Activated naive CD4-positive, alpha-beta T cell treated with anti-CD3 and anti-CD28 coated beads, Interleukin-2, amount 50 U/mL, for 72 hours (primary cell): Measurements from ENCODE around the gene SH3BP2. TPM values are rescaled to one million over a fixed set of nuclear protein-coding genes. Genes with fewer than 3 reads are reported as not detected.

Experiments used
- ATAC-seq, 2 donors: fragments of 150-1000 bp; cut with Tn5 transposase; 2 replicates each; pipeline ENCODE4 v1.10.0; 2021; ENCODE audit warnings: mild to moderate bottlenecking in 2 of 2, moderate library complexity in 2 of 2
- DNase-seq, 2 donors: peaks; one replicate each; pipeline ENCODE4 v3.0.0; 2021 to 2022; ENCODE audit warnings: low spot score in 2 of 2
- H3K27ac Mint-ChIP-seq, 2 donors: one replicate each; pipeline ENCODE4 v1.8.0; 2022; ENCODE audit warnings: mild to moderate bottlenecking in 2 of 2, mixed read lengths in 2 of 2
- H3K36me3 Mint-ChIP-seq, 2 donors: one replicate each; pipeline ENCODE4 v1.8.0; 2022; ENCODE audit warnings: mixed read lengths in 2 of 2
- H3K9me3 Mint-ChIP-seq, 2 donors: one replicate each; pipeline ENCODE4 v1.8.0; 2022; ENCODE audit warnings: mixed read lengths in 2 of 2
- total RNA-seq, 2 donors: library from RNA; stranded (reverse); gene quantifications; one replicate each; pipeline ENCODE4 v1.2.3, GENCODE V29; 2022

SH3BP2 gene
- total RNA-seq, 2 donors from 2014 or later: 56.6 to 77.6 TPM

- peak; percentile 34 to 69 for ATAC-seq
- H3K36me3 Mint-ChIP-seq: peaks cover 0 to 19% of the 10 kb centered on the region in 2 donors
- DNase-seq: no peak
- H3K27ac Mint-ChIP-seq: peak overlapping the region; percentile 84 to 86
- peaks cover 0 to 9% of the 10 kb centered on the region in 2 donors for H3K9me3 Mint-ChIP-seq
Measured at GRCh38 chr4:2787230-2788100, 5.4 kb upstream of the SH3BP2 start.

GRCh38 chr4:2788101-2788500 is 4.8 kb upstream of the SH3BP2 start:
- H3K36me3 Mint-ChIP-seq: peaks cover 0 to 19% of the 10 kb centered on the region in 2 donors
- no peak for DNase-seq
- H3K27ac Mint-ChIP-seq: peak overlapping the region; percentile 84 to 86
- ATAC-seq: no peak
- peaks cover 0 to 9% of the 10 kb centered on the region in 2 donors for H3K9me3 Mint-ChIP-seq

DNA sequence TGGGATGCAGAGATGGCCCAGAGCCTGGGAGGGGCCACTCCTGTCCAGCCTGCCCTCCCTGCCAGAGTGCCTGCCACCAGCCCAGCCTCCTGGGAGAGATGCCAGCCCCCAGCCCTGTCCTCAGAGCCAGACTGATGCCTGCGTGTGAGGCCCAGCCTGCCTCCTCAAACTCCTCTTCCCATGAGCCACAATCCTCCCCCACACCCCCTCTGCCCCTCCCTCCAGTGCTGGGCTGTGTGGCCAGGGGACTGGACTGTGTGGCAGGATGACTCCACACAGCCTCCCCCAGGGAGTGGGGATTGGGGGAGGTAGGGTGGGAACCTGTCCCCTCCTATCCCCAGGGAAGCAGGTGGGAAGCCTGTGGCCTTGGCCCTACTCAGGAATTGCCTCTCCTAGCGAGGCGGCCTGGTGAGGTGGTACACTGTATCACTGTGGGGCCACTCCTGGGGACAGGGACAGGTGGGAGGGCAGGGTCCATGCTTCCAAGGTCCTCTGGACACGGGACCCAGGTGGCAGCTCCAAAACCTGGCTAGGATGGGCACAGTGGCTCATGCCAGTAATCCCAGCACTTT is 4.3 kb upstream of the SH3BP2 start:
- no peak for DNase-seq
- Mint-ChIP-seq H3K36me3 (peaks cover 0 to 15% of the 10 kb centered on the region in 2 donors), H3K27ac (peak overlapping the region in 1 of 2 donors; percentile 84), H3K9me3 (peaks cover 0 to 9% of the 10 kb centered on the region in 2 donors)
- no peak for ATAC-seq

GRCh38 chr4:2789351-2789750 is 3.5 kb upstream of the SH3BP2 start:
- Mint-ChIP-seq H3K9me3 (peaks cover 0 to 5% of the 10 kb centered on the region in 2 donors), H3K27ac (no peak overlapping the region), H3K36me3 (peaks cover 0 to 8% of the 10 kb centered on the region in 2 donors)
- DNase-seq (no peak), ATAC-seq (no peak)

GRCh38 chr4:2789793-2790582 is 2.9 kb upstream of the SH3BP2 start:
- Mint-ChIP-seq H3K36me3 (peaks cover 0 to 3% of the 10 kb centered on the region in 2 donors), H3K27ac (no peak overlapping the region), H3K9me3 (peaks cover 0 to 3% of the 10 kb centered on the region in 2 donors)
- DNase-seq: no peak
- ATAC-seq: no peak

DNA sequence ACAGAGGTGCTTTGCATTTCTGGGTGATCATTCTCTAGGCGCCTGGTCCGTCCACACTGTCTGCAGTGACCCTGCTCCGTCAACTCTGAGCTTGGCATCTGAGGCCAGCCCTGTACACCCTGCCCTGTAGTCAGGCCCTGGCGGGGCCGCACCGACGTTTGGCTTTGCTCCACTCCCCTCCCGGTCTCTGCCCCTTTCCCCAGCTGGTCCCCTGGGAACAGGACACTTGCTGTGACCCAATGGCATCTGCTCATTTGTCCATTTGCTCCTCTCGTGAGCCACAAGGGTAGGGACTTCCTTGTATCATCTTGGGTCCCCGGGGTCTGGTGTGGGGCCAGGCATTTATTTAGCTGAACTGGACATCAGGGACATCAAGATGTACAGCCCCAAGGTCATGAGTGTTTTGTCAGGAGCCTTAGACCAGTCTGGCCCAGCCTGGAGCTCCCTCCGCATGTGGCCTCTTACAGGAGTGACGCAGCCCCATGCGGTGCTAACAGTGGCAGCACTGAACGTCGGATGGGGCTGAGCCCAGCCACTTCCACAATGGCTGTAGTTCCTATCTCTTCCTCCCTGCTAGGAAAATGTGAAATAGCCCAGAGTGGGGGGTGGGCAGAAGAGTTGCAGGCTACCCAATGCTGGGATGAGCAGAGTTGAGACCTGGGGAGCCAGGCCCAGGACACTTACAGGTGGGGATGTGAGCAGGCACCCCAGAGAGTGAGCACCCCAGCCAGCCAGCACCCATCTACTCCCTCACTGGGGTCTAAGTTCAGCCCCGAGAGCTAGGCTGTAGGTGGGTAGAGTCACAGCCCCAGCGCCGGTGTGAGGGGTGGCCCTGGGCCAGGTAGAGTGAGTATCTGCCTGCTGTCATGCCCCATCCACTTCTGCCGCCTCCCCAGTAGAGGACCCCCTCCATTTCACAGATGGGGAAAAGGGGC is 2.0 kb upstream of the SH3BP2 start:
- Mint-ChIP-seq H3K9me3 (no peaks in the 10 kb centered on the region), H3K36me3 (no peaks in the 10 kb centered on the region), H3K27ac (peak overlapping the region in 1 of 2 donors; percentile 16)
- no peak for DNase-seq
- ATAC-seq: no peak

DNA sequence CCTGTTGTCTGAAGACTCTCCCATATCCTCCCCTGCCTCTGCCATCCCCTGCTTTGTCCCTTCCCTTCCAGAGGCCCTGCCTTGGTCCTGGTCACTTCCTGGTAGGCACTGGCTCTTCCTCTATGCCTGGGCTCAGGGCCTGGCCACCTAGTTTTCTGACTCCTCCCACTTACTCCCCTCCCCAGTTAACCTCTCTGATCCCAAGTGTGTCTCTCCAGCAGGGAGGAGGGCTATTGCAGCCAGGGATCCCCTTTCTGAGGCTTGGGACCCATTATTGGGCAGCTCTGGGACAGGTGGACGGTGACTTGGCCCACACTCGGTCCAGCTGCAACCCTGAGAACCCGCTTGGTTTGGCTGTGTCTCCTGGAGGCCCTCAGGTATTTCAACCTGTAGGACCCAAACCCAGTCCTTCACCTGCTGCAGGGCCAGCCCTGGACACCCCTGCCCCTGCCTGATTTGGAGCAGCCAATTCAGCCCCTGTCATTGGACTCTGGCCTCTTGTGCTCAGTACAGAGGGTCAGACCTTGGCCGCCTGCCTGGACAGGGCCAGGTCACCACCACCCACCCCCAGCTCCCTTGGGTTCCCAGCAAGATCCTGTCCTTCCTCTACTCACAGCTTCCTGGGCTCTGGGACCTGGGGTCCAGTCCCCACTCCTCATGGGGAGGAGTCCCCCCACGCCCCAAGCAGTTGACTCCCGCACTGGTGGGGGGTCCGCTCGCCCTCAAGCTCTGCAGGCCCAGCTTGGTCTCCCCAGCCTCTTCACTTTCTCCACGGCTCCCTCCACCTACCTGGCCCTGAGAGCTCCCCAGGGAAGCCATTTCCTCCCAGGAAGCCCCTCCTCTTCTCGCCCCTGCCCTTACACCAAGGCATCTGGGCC is 1.1 kb upstream of the SH3BP2 start:
- peak overlapping the region in 1 of 2 donors; percentile 16 for H3K27ac Mint-ChIP-seq
- H3K9me3 Mint-ChIP-seq: no peaks in the 10 kb centered on the region
- H3K36me3 Mint-ChIP-seq: no peaks in the 10 kb centered on the region
- ATAC-seq (no peak), DNase-seq (peak in 1 of 2 donors; percentile 53)

DNA sequence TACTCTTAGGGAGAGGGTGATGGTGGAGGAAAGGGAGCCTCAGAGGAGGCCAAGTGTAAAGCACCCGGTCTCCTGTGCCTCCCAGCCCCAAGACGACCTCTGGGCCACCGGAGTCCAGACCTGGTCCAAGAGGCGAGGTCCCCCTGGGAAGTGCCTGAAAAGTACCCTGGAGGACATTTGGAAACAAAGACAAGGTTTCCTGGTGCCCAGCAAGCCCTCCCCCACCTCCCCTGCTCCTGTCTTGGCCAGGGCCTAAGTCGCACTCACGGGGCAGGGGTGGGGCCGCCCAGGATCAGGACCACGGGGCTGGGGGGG is 532 bp upstream of the SH3BP2 start:
- no peak for DNase-seq
- Mint-ChIP-seq H3K27ac (peak overlapping the region in 1 of 2 donors; percentile 16), H3K9me3 (no peaks in the 10 kb centered on the region), H3K36me3 (no peaks in the 10 kb centered on the region)
- ATAC-seq: no peak

DNA sequence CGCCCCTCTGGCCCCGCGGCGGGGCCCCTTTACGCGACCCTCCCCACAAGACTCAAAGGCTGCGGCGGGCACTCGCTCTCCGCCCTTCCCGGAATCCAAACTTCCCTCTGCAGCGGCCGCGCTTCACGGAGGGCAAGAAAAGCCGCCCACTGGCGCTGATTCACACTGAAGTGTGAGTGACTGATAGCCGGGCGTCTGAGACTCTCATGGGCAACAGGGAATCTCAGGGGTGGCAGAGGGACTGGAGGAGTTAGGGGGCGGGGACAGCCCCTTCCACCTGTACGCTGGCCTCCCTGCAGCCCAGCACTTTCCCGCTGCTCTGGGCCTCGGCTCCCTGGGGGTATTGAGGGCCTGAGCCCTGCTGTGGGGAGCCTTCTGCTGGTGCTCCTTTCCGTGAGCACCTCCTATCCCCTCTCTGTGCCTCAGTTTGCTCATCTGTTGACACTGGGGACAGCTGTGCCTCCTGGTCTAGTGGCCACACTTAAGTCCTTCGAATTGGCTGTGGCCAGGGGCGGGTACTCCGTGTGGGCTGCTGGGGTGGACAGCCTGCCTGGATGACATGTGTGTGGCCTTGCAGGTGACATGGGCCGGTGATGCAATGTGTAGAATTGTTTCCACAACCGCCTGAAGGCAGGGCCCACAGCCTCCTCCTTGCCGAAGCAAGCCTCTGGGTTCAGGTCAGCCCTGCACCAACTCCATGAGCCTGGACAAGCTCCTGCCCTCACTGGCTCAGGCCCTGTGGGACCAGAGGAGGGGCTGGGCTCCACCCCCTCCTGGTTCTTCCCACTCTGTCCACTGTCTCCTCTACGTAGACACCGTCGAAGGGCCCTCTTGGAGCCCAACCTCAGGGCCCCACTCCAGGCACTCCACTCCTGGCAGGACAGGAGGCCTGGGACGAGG is 951 bp downstream of the SH3BP2 start:
- H3K36me3 Mint-ChIP-seq: no peaks in the 10 kb centered on the region
- ATAC-seq (peak; percentile 25 to 74), DNase-seq (peak in 1 of 2 donors; percentile 80)
- no peaks in the 10 kb centered on the region for H3K9me3 Mint-ChIP-seq
- H3K27ac Mint-ChIP-seq: peak overlapping the region; percentile 65 to 85

DNA sequence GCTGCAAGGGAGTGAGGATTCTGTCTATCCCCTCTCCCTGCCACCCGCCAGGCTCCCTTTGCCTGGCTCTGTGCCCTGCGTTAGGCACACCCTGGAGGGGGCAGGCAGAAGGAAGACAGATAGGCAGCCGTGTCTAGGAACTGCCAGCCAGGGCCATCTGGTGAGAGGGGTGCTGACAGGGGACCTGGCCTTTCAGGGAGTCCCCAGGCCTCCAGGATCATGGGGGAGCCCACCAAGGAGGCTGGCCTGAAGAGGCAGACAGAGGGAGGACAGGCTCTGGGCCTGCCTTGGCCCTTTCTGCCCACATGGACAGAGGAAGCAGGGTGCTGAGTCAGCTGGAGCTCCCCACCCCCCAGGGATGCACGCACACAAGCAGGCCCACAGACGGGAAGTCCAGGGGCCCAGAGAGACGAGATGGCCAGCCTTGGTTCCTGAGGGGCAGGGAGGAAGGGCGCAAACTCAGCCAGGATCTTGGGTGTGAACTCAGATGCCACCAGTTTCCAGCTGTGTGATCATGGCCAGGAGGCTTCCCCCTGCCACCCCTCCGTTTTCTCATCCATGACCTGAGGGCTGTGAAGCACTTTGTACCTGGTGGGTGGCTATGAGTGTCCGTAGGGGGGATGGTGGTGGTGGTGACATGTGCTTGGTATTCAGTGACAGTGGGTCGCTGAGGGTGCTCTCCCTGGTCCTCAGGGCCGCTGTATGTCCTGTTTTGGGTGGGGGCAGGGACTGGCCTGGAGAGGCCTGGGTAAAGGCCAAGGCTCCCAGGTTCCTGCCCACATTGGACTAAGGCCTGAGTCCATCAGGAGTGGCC is 1.8 kb downstream of the SH3BP2 start:
- H3K27ac Mint-ChIP-seq: peak overlapping the region; percentile 65 to 85
- H3K9me3 Mint-ChIP-seq: no peaks in the 10 kb centered on the region
- DNase-seq (peak in 1 of 2 donors; percentile 54), ATAC-seq (no peak)
- H3K36me3 Mint-ChIP-seq: no peaks in the 10 kb centered on the region

DNA sequence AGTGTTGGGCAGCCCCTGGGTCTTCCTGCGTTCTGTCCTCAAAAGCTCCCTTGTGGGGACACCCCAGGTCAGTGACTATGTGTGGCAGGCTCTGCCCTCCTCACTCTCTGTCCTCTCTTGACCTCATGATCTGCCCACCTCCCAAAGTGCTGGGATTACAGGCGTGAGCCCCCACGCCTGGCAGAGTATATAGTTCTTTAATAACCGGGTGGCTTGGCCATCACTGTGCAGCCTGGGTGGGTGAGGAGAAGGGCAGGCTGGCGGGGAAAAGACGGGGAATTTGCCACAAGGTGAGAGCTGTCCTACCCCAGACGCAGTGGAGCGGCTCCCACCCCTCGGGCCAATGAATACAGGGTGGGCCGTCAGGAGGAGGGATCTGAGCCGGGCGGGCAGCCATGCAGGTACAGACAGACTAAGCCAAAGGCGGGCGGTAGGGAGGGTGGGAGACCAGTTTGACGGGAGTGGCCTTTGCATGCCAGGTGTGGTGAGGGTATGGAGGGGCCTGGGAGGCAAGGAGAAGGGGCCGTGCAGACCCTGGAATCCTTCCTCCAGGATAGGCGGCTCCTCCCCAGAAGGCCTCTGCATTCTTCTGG is 2.5 kb downstream of the SH3BP2 start:
- H3K27ac Mint-ChIP-seq: no peak overlapping the region
- DNase-seq (peak in 1 of 2 donors; percentile 53), ATAC-seq (no peak)
- no peaks in the 10 kb centered on the region for H3K9me3 Mint-ChIP-seq
- H3K36me3 Mint-ChIP-seq: no peaks in the 10 kb centered on the region

DNA sequence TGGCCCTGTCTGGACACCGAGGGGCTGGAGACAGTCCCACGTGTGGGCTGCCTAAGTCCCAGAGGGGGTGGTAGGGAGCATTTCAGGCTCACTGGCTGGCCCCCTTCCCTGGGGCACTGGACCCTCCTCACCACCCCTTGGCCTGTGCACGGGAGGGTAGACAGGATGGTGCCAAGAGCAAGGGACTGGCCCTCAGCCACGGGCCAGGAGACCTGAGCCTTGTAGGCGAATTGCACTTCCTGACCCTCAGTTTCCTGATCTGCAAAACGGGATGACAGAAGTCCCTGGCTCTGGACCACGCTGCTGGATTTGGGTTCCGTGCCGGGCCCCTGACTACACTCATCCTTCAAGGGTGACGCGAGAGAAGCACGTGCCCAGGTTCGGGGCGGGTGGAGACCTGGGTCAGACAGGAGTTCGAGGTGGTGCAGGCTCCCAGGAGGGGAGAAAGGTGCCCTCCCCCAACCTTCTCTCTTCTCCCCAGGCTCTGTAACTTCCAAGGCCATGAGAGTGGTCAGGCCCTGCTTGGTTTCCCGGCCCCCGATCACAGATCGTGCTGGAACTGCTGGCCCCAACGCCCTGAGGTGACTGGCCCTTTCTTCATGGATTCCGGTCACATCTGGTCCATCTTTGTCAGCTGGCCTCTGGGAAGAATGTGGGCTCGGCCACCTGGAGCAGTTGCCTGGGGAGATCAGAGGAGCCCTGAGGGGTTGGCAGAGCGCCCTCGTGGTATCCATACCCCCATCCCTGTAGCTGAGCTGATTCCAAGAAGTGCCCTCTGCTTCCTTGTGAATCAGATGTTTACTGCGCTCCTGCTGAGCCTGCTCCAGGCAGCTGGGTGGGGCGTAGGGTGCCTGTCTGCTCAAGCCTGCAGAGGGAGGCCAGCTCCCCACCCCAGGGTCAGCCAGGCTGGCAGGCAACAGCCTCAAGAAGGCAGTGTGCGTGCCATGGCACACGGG is 3.3 kb downstream of the SH3BP2 start:
- DNase-seq (peak in 1 of 2 donors; percentile 53), ATAC-seq (no peak)
- no peaks in the 10 kb centered on the region for H3K36me3 Mint-ChIP-seq
- H3K27ac Mint-ChIP-seq: no peak overlapping the region
- no peaks in the 10 kb centered on the region for H3K9me3 Mint-ChIP-seq
